H1 (cell line): Measurements from ENCODE around the gene HMG20A. TPM values are rescaled to one million over a fixed set of nuclear protein-coding genes. Genes with fewer than 3 reads are reported as not detected.
A peak's percentile ranks its signal among the peaks of the same experiment; 100 is the strongest.

Source experiments
- CTCF ChIA-PET: fragments of 300-600 bp; sonication (Branson Sonifier 250); formaldehyde crosslinking; loops from one replicate; lab custom pipeline; 2021; ENCODE audit not compliant: partially characterized antibody; lab: Charles Lee
- POLR2A ChIA-PET: fragments of 300-600 bp; sonication (Branson Sonifier 250); formaldehyde crosslinking; loops from one replicate; lab custom pipeline; 2021; ENCODE audit warnings: inconsistent platforms; ENCODE audit not compliant: partially characterized antibody; lab: Charles Lee
- DNase-seq, 2 experiments: peaks; one replicate each; pipeline versions ENCODE4 v3.0.0 to v3.0.0-alpha.2; 2010 to 2022; ENCODE audit warnings: low spot score in 2 of 2, low read depth in 1 of 2, mixed read lengths in 1 of 2
- FAIRE-seq: peaks from 2 replicates; lab custom pipeline; 2011; peaks lifted over from hg19 to GRCh38; lab: Jason Lieb, UNC
- H2AFZ ChIP-seq: 2 replicates; pipeline ENCODE4 v1.8.1; 2012; ENCODE audit warnings: low read length, inconsistent platforms
- H2AK5ac ChIP-seq: 2 replicates; pipeline ENCODE4 v1.6.1; 2013; ENCODE audit warnings: low read depth, low read length
- H2BK120ac ChIP-seq: replicated peaks from 2 replicates; pipeline ENCODE3; 2013; ENCODE audit warnings: low read depth, low read length, inconsistent platforms
- H2BK12ac ChIP-seq: 2 replicates; pipeline ENCODE4 v1.6.1; 2013; ENCODE audit warnings: low read depth, low read length
- H2BK15ac ChIP-seq: 2 replicates; pipeline ENCODE4 v1.6.1; 2013; ENCODE audit warnings: low read length
- H2BK20ac ChIP-seq: 2 replicates; pipeline ENCODE4 v1.6.1; 2013; ENCODE audit warnings: low read length
- H2BK5ac ChIP-seq: 2 replicates; pipeline ENCODE4 v1.6.1; 2013; ENCODE audit warnings: low read depth, low read length
- H3K14ac ChIP-seq: 2 replicates; pipeline ENCODE4 v1.6.1; 2013; ENCODE audit warnings: inconsistent platforms; ENCODE audit not compliant: insufficient read length
- H3K18ac ChIP-seq: 2 replicates; pipeline ENCODE4 v1.6.1; 2013; ENCODE audit warnings: low read length; ENCODE audit errors: extremely low read depth
- H3K23ac ChIP-seq: 2 replicates; pipeline ENCODE4 v1.6.1; 2013; ENCODE audit warnings: inconsistent platforms; ENCODE audit not compliant: insufficient read length
- H3K23me2 ChIP-seq: 2 replicates; pipeline ENCODE4 v1.6.1; 2013; ENCODE audit warnings: low read depth, low read length
- H3K27ac ChIP-seq: 2 replicates; pipeline ENCODE4 v1.6.1; 2011; ENCODE audit warnings: low read depth, low read length, inconsistent platforms
- H3K27me3 ChIP-seq, 4 experiments: replicated peaks in 1 of 4; 1 replicate in 1 of 4; 2 replicates in 3 of 4; pipeline versions ENCODE4 v1.6.1 to v1.8.1; 2011 to 2013; ENCODE audit warnings: low read length in 3 of 4, mild to moderate bottlenecking in 3 of 4, inconsistent platforms in 2 of 4, mixed read lengths in 2 of 4, moderate library complexity in 1 of 4; ENCODE audit not compliant: control insufficient read depth in 3 of 4, insufficient read depth in 3 of 4; ENCODE audit errors: extremely low read depth in 1 of 4
- H3K36me3 ChIP-seq, 4 experiments: 2 replicates each; pipeline versions ENCODE4 v1.6.1 to v1.8.1; 2011 to 2013; ENCODE audit warnings: mild to moderate bottlenecking in 4 of 4, low read length in 3 of 4, moderate library complexity in 2 of 4, control low read depth in 1 of 4, inconsistent platforms in 1 of 4; ENCODE audit not compliant: insufficient read depth in 4 of 4, control insufficient read depth in 2 of 4
- H3K4ac ChIP-seq: replicated peaks from 2 replicates; pipeline ENCODE3; 2013; ENCODE audit warnings: low read length, low read depth, mixed read lengths, inconsistent platforms; ENCODE audit not compliant: insufficient read length
- H3K4me1 ChIP-seq, 4 experiments: replicated peaks in 1 of 4; 1 replicate in 1 of 4; 2 replicates in 3 of 4; pipeline versions ENCODE4 v1.6.1 to v1.8.1; 2011 to 2013; ENCODE audit warnings: low read length in 3 of 4, inconsistent platforms in 2 of 4, mixed read lengths in 1 of 4; ENCODE audit not compliant: insufficient read depth in 4 of 4, control insufficient read depth in 3 of 4
- H3K4me2 ChIP-seq, 2 experiments: 2 replicates each; pipeline versions ENCODE4 v1.6.1 to v1.8.1; 2011 to 2013; ENCODE audit warnings: low read depth in 2 of 2, low read length in 2 of 2, control low read depth in 1 of 2, inconsistent platforms in 1 of 2, mild to moderate bottlenecking in 1 of 2; ENCODE audit not compliant: insufficient read depth in 1 of 2
- H3K4me3 ChIP-seq, 4 experiments: fragments of 200-600, 300-600 bp in 1 of 4; sonication (generic), shearing (Covaris generic), sonication (Bioruptor Twin) in 1 of 4; 2 replicates each; pipeline versions ENCODE4 v1.5.1 to v1.8.1; 2011 to 2016; ENCODE audit warnings: low read length in 4 of 4, low read depth in 3 of 4, control low read depth in 2 of 4, inconsistent platforms in 2 of 4, mild to moderate bottlenecking in 2 of 4, mixed read lengths in 1 of 4, moderate library complexity in 1 of 4; ENCODE audit not compliant: insufficient read depth in 2 of 4; ENCODE audit errors: extremely low read depth in 1 of 4
- H3K56ac ChIP-seq: replicated peaks from 2 replicates; pipeline ENCODE3; 2013; ENCODE audit warnings: low read depth, mild to moderate bottlenecking, mixed read lengths, low read length, inconsistent platforms; ENCODE audit not compliant: insufficient read length
- H3K79me1 ChIP-seq: 2 replicates; pipeline ENCODE4 v1.6.1; 2013; ENCODE audit warnings: low read depth, low read length, control low read depth
- H3K79me2 ChIP-seq, 2 experiments: 2 replicates each; pipeline versions ENCODE4 v1.6.1 to v1.8.1; 2012 to 2013; ENCODE audit warnings: low read length in 2 of 2, mild to moderate bottlenecking in 2 of 2, inconsistent platforms in 1 of 2; ENCODE audit not compliant: insufficient read depth in 2 of 2, control insufficient read depth in 1 of 2
- H3K9ac ChIP-seq, 4 experiments: replicated peaks in 1 of 4; 1 replicate in 1 of 4; 2 replicates in 3 of 4; pipeline versions ENCODE4 v1.6.1 to v1.8.1; 2011 to 2013; ENCODE audit warnings: low read depth in 3 of 4, low read length in 3 of 4, control low read depth in 2 of 4, mild to moderate bottlenecking in 2 of 4, moderate library complexity in 2 of 4, inconsistent platforms in 1 of 4; ENCODE audit errors: extremely low read depth in 1 of 4
- H3K9me3 ChIP-seq, 2 experiments: 2 replicates each; pipeline versions ENCODE4 v1.6.1 to v1.8.1; 2012 to 2013; ENCODE audit warnings: mild to moderate bottlenecking in 2 of 2, moderate library complexity in 2 of 2, control low read depth in 1 of 2, inconsistent platforms in 1 of 2, low read depth in 1 of 2, low read length in 1 of 2, mixed read lengths in 1 of 2; ENCODE audit not compliant: insufficient read depth in 2 of 2
- H4K20me1 ChIP-seq, 2 experiments: replicated peaks in 1 of 2; 2 replicates each; pipeline versions ENCODE3 to v1.8.1; 2011 to 2013; ENCODE audit warnings: inconsistent platforms in 2 of 2, low read length in 2 of 2, mild to moderate bottlenecking in 1 of 2; ENCODE audit not compliant: insufficient read depth in 2 of 2, control insufficient read depth in 1 of 2
- H4K5ac ChIP-seq: 2 replicates; pipeline ENCODE4 v1.6.1; 2013; ENCODE audit warnings: low read length, low read depth, mixed read lengths, inconsistent platforms; ENCODE audit not compliant: insufficient read length
- H4K8ac ChIP-seq: 2 replicates; pipeline ENCODE4 v1.8.0; 2013; ENCODE audit warnings: mild to moderate bottlenecking, moderate library complexity, low read length, inconsistent platforms; ENCODE audit not compliant: insufficient read depth; ENCODE audit errors: extremely low read depth
- H4K91ac ChIP-seq: replicated peaks from 2 replicates; pipeline ENCODE3; 2013; ENCODE audit warnings: low read length, mixed read lengths, inconsistent platforms; ENCODE audit not compliant: insufficient read length
- GABPA ChIP-seq: IDR thresholded peaks from 2 replicates; pipeline ENCODE4 v1.6.1; 2011; ENCODE audit warnings: mild to moderate bottlenecking, low read length, moderate library complexity, borderline replicate concordance; ENCODE audit not compliant: insufficient read depth
- JUN ChIP-seq: IDR thresholded peaks from 2 replicates; pipeline ENCODE4 v1.6.1; 2011; ENCODE audit warnings: low read depth, mild to moderate bottlenecking, improper control_type of control experiment, low read length
- JUND ChIP-seq: IDR thresholded peaks from 2 replicates; pipeline ENCODE4 v1.6.1; 2011; ENCODE audit warnings: mild to moderate bottlenecking, improper control_type of control experiment, low read length
- PHF8 ChIP-seq: fragments of 200-600 bp; sonication (generic); conservative IDR thresholded peaks from 2 replicates; pipeline ENCODE4 v1.7.1; 2012; ENCODE audit warnings: low read depth, mild to moderate bottlenecking, inconsistent platforms, low read length, moderate library complexity
- RBBP5 ChIP-seq: IDR thresholded peaks from 2 replicates; pipeline ENCODE4 v1.7.1; 2012; ENCODE audit warnings: low read depth, mild to moderate bottlenecking, inconsistent platforms, low read length, moderate library complexity, borderline replicate concordance
- RNF2 ChIP-seq: fragments of 200-900, 300-1000 bp; sonication (generic); IDR thresholded peaks from 2 replicates; pipeline ENCODE4 v1.7.1; 2016; ENCODE audit warnings: borderline replicate concordance, low read depth, mild to moderate bottlenecking, antibody characterized with exemption, low read length; ENCODE audit not compliant: poor library complexity, severe bottlenecking; ENCODE audit errors: missing control alignments
- SIRT6 ChIP-seq: IDR thresholded peaks from one replicate; pipeline ENCODE4 v1.7.1; 2012; ENCODE audit warnings: low read length, inconsistent platforms
- SIX5 ChIP-seq: IDR thresholded peaks from 2 replicates; pipeline ENCODE4 v1.6.1; 2011; ENCODE audit warnings: mild to moderate bottlenecking, low read depth, low read length
- SP2 ChIP-seq: IDR thresholded peaks from 2 replicates; pipeline ENCODE4 v1.6.1; 2012; ENCODE audit warnings: mild to moderate bottlenecking, low read length, inconsistent platforms
- TAF1 ChIP-seq: IDR thresholded peaks from 2 replicates; pipeline ENCODE4 v1.6.1; 2011; ENCODE audit warnings: mild to moderate bottlenecking, low read depth, low read length
- TCF12 ChIP-seq: IDR thresholded peaks from 2 replicates; pipeline ENCODE4 v1.6.1; 2011; ENCODE audit warnings: low read depth, mild to moderate bottlenecking, low read length
- ZNF274 ChIP-seq: IDR thresholded peaks from 2 replicates; pipeline ENCODE4 v1.7.0; 2012; ENCODE audit warnings: low read length, borderline replicate concordance; ENCODE audit errors: extremely low read depth
- WGBS, 2 experiments: shearing (Covaris generic) in 1 of 2; methylation state at CpG; one replicate each; pipeline versions ENCODE4 v1.1.6 to v1.1.7; 2013 to 2015; ENCODE audit warnings: low lambda C conversion rate in 2 of 2, mixed read lengths in 2 of 2, inconsistent platforms in 1 of 2, low coverage in 1 of 2, missing lambda C conversion rate in 1 of 2; ENCODE audit not compliant: insufficient replicate concordance in 2 of 2, insufficient coverage in 1 of 2, insufficient read length in 1 of 2; ENCODE audit errors: extremely low coverage in 1 of 2, missing lambda C conversion rate in 1 of 2; 5-methylcytosine and 5-hydroxymethylcytosine counted together
- polyA plus RNA-seq, 7 experiments: library from polyadenylated mRNA; depleted of rRNA in 3 of 7; stranded (reverse) in 5 of 7; unstranded in 2 of 7; fragments of >200 nt in 5 of 7; fragments of 200-250 nt in 2 of 7; gene quantifications; 1 replicate in 5 of 7; 2 replicates in 1 of 7; 4 replicates in 1 of 7; pipeline versions ENCODE4 v1.2.1 to v1.2.3, GENCODE V29; 2011 to 2013; ENCODE audit warnings: missing spikeins in 2 of 7, mixed read lengths in 2 of 7
- total RNA-seq: library from RNA; stranded (reverse); fragmentation: NEBNext Ultra II Directional; extraction: Animal tissue kit (Norgen Biotek cat#: 25700); gene quantifications from 2 replicates; pipeline ENCODE4 v1.2.1, GENCODE V29; 2021
- TF ChIP-seq, protein P1 (sequence below): IDR thresholded peaks from 2 replicates; pipeline ENCODE4 v1.6.1; 2011; ENCODE audit warnings: low read depth, mild to moderate bottlenecking, low read length; ENCODE audit not compliant: insufficient read depth

Gene HMG20A
- total and polyA plus RNA-seq, 2 of the 8 experiments (the other 6 are each of a cell fraction or from before 2014, with no cell fraction given) = 52.1 to 59.7 TPM

DNA sequence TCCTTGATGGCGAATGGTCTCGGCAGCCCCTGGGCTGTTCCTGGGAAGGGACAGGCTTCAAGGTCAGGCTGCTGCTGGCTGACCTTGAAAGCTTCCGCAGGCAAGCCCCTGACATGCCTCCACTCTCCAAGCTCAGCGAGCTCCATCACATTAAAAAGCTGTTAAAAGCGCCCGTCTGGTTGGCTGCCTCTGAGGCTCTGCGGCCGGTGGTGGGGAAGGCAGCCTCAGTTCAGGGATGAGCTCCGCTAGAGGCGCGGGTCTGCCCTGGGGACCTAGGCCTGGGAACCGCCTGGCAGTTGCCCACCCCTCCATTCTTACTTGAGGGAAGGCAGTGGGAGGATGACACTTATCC, 108.3 kb downstream of the HMG20A start:
- WGBS, 2 experiments = 94% methylated on average over 12 of the region's 12 CpGs; no CpG with 5 or more reads in 1 of the 2 experiments
- no peak overlapping the region for H2BK120ac ChIP-seq
- no peak overlapping the region for H3K4me2 ChIP-seq
- H2BK5ac ChIP-seq = peak overlapping the region; percentile 91; the same call in 1 of the 2 replicates
- H3K79me2 ChIP-seq = no peaks in the 10 kb centered on the region
- H3K36me3 ChIP-seq = no peaks in the 10 kb centered on the region
- H2AK5ac ChIP-seq = peak overlapping the region; percentile 69; the same call in 1 of the 2 replicates
- no peak overlapping the region for H3K9ac ChIP-seq
- H2BK20ac ChIP-seq = peak overlapping the region; percentile 87; the same call in 1 of the 2 replicates
- DNase-seq (no peak), FAIRE-seq (no peak)
- H4K8ac ChIP-seq = no peak overlapping the region; the same call in 1 of the 2 replicates
- CTCF ChIA-PET = interaction anchor here (1.0 to 5.9 kb wide), 9 partner anchors 10 to 408 kb away, joined by 3 to 49 read pairs (median 4); no protein-coding TSS in a partner anchor
- no peak overlapping the region for H3K4me3 ChIP-seq
- no peak overlapping the region for H3K14ac ChIP-seq
- H3K9me3 ChIP-seq = no peaks in the 10 kb centered on the region
- H3K4ac ChIP-seq = no peak overlapping the region
- peaks cover 0 to 36% (median 10%) of the 10 kb centered on the region in 4 experiments; a peak in 6 of 7 replicates for H3K4me1 ChIP-seq
- H3K23me2 ChIP-seq = no peaks in the 10 kb centered on the region
- H2BK12ac ChIP-seq = peak overlapping the region; percentile 93; the same call in 1 of the 2 replicates
- H2AFZ ChIP-seq = no peak overlapping the region
- no peak overlapping the region; the same call in 1 of the 2 replicates for H2BK15ac ChIP-seq
- no peak overlapping the region for H3K56ac ChIP-seq
- no peaks in the 10 kb centered on the region; a peak in 1 of 7 replicates for H3K27me3 ChIP-seq
- H3K27ac ChIP-seq = no peak overlapping the region
- no peaks in the 10 kb centered on the region for H4K20me1 ChIP-seq
- H4K5ac ChIP-seq = peak overlapping the region; percentile 2
- H3K23ac ChIP-seq = no peak overlapping the region
- H3K79me1 ChIP-seq = no peaks in the 10 kb centered on the region
- H4K91ac ChIP-seq = peak overlapping the region; percentile 75
- no peak overlapping the region; the same call in 1 of the 2 replicates for H3K18ac ChIP-seq
- POLR2A ChIA-PET = interaction anchor here (0.8 to 2.9 kb wide), 6 partner anchors 10 to 99 kb away, joined by 3 to 9 read pairs (median 4); no protein-coding TSS in a partner anchor
- TF ChIP-seq TAF1 (no peak), JUND (no peak), SP2 (no peak), ZNF274 (no peak), JUN (no peak), SIRT6 (no peak), RNF2 (no peak), RBBP5 (no peak), GABPA (no peak), TCF12 (no peak), PHF8 (no peak), SIX5 (no peak)
- TF ChIP-seq, protein P1, sequence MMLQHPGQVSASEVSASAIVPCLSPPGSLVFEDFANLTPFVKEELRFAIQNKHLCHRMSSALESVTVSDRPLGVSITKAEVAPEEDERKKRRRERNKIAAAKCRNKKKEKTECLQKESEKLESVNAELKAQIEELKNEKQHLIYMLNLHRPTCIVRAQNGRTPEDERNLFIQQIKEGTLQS = no peak
